GM18499 (cell line): ENCODE measurements around the gene ARL11.
"Not testable (repeated sequence)": the region's sequence is repeated elsewhere in the genome, so short reads cannot be mapped to it uniquely, and the experiment has no call there.

Source experiments
- ATAC-seq: cut with Tn5 transposase; IDR thresholded peaks from one replicate; pipeline ENCODE4 v1.9.1; 2021; ENCODE audit warnings: moderate number of reproducible peaks; ENCODE audit not compliant: insufficient read depth, unreplicated experiment

ARL11 gene

DNA sequence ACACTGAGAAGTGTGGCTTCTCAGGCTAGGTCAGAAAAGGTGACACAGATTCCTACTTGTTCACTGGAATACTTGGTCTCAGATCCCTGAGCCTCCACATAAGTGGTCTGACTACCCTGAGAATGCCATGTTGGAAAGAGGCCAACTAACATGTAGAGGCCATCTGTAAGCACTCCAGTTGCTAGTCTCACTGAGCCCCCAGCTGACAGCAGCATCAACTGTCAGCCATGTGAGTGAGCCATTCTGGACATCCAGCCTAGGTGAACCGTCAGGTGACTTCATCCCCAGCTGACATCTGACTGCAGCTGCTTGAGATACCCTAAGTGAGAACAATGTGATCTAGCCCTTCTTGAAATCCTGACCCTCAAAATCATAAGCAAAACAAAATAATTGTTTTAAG lies 18.1 kb upstream of the ARL11 start:
- ATAC-seq: no peak

DNA sequence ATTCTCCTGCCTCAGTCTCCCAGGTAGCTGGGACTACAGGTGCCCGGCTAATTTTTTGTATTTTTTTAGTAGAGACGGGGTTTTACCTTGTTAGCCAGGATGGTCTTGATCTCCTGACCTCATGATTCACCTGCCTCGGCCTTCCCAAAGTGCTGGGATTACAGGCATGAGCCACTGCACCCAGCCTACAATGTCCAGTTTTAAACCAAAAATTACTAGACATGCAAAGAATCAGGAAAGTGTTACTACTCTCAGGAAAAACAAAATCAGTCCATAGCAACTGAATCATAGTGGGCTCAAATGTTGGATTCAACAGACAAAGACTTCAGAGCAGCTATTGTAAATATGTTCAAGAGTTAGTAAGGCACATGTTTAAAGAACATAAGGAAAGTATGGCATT lies 16.3 kb upstream of the ARL11 start:
- not testable (repeated sequence) for ATAC-seq

DNA sequence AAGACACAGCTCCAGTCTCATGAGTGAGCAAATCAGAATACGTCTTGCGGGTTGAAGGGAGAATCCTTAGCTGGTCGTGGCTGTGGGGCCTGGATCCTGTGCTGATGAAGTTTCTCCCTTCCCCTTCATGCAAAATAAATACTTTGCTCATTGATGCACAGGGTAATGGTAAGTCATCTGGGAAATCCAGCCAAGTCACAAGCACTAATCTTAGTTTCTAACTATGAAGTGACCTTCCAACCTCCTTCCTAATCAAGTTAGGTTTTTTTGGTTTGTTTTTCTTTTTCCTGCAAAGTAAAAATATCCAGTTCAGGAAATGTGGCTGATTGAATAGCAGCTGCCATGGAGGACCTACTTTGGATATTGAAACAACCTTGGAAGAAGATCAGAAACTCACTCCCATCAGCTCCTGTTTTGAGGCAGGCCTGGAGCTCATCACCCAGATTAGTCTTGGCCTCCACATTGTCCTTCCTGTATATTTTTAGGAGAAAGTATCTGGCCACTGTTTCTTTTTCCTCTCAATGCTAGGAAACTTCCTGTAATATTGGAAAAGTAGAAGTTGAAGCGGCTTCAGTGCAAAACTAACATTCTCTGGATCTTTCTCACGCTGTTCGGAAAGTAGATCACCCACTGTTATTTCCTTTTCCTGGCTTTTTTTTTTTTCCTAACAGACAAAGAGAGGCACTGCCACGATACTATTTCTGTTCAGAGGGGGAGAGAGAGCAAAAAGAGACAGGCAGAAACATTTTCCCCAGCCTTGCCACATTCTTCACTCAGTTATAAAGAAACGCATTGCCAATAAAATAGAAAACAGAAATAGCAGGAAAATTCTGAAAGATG lies 12.3 kb upstream of the ARL11 start:
- no peak for ATAC-seq

GRCh38 chr13:49616676-49617065 lies 11.6 kb upstream of the ARL11 start:
- no peak for ATAC-seq

GRCh38 chr13:49620170-49620621 lies 8.1 kb upstream of the ARL11 start:
- ATAC-seq: no peak

- ATAC-seq: no peak
Measured at GRCh38 chr13:49622174-49622946, 5.9 kb upstream of the ARL11 start.

- ATAC-seq: no peak
Measured at GRCh38 chr13:49624229-49624628, 4.1 kb upstream of the ARL11 start.

DNA sequence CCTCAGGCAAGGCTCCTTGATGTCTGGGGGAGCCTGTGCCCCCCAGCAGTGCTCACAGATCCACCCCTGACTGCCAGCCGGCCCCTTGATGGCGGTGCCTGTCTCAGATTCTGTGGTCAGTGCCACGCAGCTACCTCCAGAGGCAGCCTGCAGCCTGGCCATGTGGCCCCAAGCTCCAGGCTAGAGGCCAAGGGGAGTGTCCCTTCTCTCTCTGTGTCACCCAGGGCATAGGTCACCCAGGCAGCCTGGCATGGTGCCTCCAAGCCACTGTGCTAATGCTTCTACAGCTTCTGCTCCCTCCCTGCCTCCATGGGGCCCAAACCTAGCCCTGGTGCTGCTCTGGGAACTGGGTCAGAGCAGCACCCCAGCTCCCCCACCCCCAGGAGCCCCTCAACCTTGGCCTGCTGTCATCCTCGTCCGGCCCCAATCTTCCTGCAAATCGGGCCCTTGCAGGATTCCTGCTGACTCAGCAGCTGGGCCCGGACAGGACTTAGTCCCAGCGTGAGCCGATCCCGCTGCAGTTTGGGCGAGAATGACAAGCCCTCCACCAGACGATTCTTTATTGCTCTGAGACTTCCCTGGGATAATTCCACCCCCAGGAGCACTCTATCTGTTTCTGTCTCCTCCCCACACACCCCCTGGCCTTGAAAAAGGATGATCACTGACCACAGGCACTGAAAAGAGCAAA lies 2.8 kb upstream of the ARL11 start:
- no peak for ATAC-seq

DNA sequence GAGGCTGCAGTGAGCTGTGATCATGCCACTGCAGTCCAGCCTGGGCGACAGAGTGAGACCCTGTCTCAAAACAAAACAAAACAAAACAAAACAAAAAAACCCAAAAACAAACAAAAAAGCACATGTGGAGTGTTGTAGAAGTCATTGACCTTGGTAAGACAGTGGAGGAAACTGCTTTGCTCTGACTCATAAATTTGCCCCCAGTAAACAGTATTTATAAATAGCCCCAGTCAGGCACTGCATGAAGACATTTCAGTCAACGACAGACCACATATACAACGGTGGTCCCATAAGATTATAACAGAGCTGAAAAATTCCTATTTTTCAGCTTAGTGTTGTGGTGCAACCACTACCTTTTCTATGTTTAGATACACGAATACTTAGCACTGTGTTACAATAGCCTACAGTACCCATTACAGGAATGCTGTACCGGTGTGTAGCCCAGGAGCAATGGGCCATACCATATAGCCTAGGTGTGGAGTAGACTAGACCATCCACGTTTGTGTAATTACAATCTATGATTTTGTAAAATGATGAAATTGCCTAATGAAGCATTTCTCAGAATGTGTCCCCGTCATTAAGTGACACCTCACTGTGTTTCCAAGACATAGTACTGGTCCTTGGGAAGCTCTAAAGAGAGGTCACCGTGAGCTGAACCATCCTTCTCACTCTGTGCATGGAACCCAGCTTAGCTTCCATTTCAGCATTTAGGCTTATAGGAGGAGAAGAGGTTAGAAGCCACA lies 1.1 kb downstream of the ARL11 start:
- no peak for ATAC-seq

DNA sequence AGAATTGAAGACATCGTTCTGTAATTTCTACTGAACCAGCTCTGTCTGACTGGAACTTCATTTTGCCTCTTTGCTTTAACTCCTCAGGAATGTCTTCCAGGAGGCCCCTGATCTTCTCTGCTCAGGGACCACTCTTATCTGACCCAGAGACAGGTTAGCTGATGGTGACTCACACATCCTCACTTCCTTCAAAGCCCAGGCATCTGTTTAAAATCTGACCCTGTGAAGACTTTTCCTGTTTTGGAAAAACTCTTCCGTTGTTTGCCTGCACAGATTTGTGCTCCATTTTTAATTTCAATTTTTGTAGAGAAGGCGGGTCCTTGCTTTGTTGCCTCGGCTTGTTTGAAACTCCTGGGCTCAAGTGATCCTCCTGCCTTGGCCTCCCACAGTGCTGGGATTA lies 1.6 kb downstream of the ARL11 start:
- ATAC-seq: no peak

- no peak for ATAC-seq
Measured at GRCh38 chr13:49630580-49630979, 2.3 kb downstream of the ARL11 start.

- no peak for ATAC-seq
Measured at GRCh38 chr13:49632156-49632555, 3.8 kb downstream of the ARL11 start.

- ATAC-seq: no peak
Measured at GRCh38 chr13:49633710-49634109, 5.4 kb downstream of the ARL11 start.

DNA sequence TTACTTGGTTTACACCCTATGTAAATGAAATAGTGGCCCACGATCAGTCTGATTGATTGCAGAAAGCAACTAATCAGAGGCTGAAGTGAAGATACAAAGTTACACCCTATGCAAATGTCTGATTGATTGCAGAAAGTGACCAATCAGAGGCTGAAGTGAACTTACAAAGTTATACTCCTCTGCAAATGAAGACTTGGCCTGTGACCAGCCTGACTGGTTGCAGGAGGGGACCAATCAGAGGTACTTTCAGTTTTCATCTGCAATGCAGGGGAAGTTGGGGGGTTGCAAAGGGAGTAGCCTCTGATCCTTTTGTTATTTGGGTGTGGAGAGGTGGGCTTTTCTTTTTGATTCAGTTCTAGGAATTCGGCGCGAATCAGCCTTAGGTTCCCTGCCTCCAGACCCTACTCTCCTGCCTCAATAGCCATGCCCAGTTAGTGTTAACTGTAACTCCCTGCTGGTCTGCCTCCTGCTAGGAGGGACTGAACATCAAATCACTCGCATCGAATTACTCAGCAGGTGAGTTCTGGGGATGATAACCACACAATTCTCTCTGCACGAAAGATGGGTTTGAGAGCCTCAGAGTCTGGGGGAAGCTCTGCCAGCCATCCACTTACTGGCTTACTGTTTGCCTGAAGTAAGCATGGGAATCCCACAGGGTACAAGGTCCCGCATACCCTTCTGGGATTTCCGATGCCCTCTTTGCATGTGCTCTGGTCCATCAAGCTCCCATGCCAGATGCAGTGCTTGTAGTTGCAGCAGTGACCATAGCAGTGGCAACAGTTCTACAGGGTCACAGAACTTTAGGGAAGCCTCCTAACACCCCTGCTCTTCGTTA lies 7.5 kb downstream of the ARL11 start:
- ATAC-seq: no peak

- ATAC-seq: no peak
Measured at GRCh38 chr13:49636705-49637104, 8.4 kb downstream of the ARL11 start.

DNA sequence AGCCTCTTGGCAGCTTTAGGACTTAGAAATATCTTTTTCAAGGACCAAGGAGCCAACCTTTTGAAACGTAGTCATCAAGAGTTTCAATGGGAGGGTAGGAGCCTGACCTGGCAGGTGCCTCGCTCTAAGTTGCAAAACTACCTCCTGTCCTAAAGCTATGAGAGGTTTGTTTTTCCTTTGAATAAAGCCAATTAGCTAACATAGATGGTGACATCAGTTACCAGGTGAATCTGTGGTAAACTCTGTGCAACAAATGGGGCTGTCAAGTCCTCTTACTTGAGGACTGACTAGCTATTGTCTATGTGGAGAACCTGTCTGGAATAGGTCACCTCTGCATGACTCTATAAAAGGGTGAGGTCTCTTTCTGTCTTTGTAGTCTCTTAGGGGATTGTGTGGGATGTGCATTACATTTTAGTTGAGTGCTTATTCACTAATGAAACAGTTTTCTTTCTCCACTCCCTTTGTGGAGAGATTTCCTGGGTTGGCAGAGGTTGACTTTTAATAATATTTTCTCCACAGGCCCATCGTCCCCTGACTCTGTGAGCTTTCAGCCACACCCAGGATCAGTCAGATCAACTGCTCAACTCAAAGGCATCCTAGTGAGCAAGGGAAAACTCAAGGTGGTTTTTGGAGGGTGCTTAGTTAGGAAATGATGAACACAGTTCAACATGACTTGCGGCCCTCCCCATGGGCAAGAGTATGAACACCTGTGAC lies 9.9 kb downstream of the ARL11 start:
- ATAC-seq: no peak

GRCh38 chr13:49638744-49639072 lies 10.4 kb downstream of the ARL11 start:
- ATAC-seq: no peak

DNA sequence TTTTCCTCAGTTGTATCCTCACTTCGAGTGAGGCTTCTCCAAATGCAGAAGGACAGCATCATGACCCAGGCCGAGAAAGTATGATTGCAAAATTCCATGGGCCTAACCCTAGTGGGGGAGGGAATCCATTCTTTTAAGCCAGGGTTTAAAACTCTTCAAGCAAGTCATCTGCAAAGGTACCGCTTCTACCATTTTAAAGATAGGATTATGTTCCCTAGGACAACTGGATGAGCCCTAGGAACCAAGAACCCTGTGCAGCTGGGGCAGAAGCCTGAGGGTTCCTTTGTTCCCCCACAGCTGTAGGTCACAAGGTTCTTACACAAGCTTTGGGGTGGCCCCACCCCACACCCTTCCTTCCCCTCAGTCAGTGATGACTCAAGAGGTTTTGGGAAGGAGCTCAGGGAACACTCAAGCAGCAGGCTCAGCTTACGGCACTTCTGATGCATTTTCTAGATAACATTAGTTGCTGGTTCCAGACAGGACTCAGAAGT lies 13.5 kb downstream of the ARL11 start:
- ATAC-seq: no peak
